Subcutaneous abdominal adipose tissue (tissue), 5 donors: ENCODE measurements around the gene ECM2.
A peak's percentile ranks its signal among the peaks of the same experiment; 100 is the strongest.

ENCODE experiments used
- H3K27ac ChIP-seq: one replicate; pipeline ENCODE4 v1.7.0; 2013; ENCODE audit warnings: low read depth, mild to moderate bottlenecking, inconsistent platforms, low read length, moderate library complexity
- H3K27me3 ChIP-seq, 5 donors: one replicate each; pipeline ENCODE4 v1.7.0; 2013; ENCODE audit warnings: low read length in 5 of 5, inconsistent platforms in 1 of 5; ENCODE audit not compliant: control insufficient read depth in 5 of 5, insufficient read depth in 4 of 5
- H3K36me3 ChIP-seq, 5 donors: one replicate each; pipeline ENCODE4 v1.7.0; 2013; ENCODE audit warnings: low read length in 5 of 5; ENCODE audit not compliant: control insufficient read depth in 5 of 5, insufficient read depth in 5 of 5
- H3K4me1 ChIP-seq, 5 donors: one replicate each; pipeline ENCODE4 v1.7.0; 2013; ENCODE audit warnings: low read length in 5 of 5, mild to moderate bottlenecking in 3 of 5, moderate library complexity in 1 of 5; ENCODE audit not compliant: control insufficient read depth in 5 of 5, insufficient read depth in 5 of 5
- H3K4me3 ChIP-seq, 5 donors: one replicate each; pipeline ENCODE4 v1.7.0; 2013; ENCODE audit warnings: low read length in 5 of 5, low read depth in 1 of 5
- H3K9ac ChIP-seq, 5 donors: one replicate each; pipeline ENCODE4 v1.7.0; 2013; ENCODE audit warnings: low read length in 5 of 5, mild to moderate bottlenecking in 4 of 5, moderate library complexity in 3 of 5
- H3K9me3 ChIP-seq, 5 donors: one replicate each; pipeline ENCODE4 v1.7.0; 2013; ENCODE audit warnings: low read length in 5 of 5; ENCODE audit not compliant: control insufficient read depth in 5 of 5
- donor health status: healthy.
- donor health status: healthy.
- donor health status: healthy.
- donor health status: healthy.
- donor health status: healthy.

The ECM2 gene

GRCh38 chr9:92516521-92516920 lies 19.3 kb downstream of the ECM2 start:
- peaks cover 14 to 63% (median 58%) of the 10 kb centered on the region in 5 donors for H3K36me3 ChIP-seq
- no peaks in the 10 kb centered on the region for H3K4me1 ChIP-seq
- no peak overlapping the region for H3K4me3 ChIP-seq
- H3K27me3 ChIP-seq = no peaks in the 10 kb centered on the region
- no peak overlapping the region for H3K9ac ChIP-seq
- H3K27ac ChIP-seq = no peak overlapping the region
- no peaks in the 10 kb centered on the region for H3K9me3 ChIP-seq

DNA sequence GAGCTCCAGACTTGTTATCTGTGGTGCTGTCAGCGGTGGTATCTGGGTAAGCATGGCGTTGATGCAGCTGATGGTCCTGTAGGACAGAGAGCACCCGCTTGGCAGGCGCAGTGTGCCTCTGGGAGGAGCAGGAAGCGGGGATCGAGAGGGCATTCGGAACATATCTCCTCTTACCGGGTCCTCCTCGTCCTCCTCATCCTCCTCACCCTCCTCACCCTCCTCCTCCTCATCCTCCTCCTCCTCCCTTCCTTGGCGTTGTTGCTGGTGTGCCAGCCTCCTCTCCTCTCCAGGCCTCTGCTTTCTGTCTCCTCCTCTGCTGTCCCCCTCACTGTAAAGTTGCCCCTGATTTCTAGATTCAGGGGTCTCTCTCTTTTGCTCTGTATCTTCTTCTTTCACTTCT lies 21.2 kb downstream of the ECM2 start:
- H3K9ac ChIP-seq = no peak overlapping the region
- H3K36me3 ChIP-seq = peaks cover 14 to 54% (median 52%) of the 10 kb centered on the region in 5 donors
- no peak overlapping the region for H3K27ac ChIP-seq
- no peaks in the 10 kb centered on the region for H3K9me3 ChIP-seq
- no peaks in the 10 kb centered on the region for H3K4me1 ChIP-seq
- H3K4me3 ChIP-seq = no peak overlapping the region
- no peaks in the 10 kb centered on the region for H3K27me3 ChIP-seq

DNA sequence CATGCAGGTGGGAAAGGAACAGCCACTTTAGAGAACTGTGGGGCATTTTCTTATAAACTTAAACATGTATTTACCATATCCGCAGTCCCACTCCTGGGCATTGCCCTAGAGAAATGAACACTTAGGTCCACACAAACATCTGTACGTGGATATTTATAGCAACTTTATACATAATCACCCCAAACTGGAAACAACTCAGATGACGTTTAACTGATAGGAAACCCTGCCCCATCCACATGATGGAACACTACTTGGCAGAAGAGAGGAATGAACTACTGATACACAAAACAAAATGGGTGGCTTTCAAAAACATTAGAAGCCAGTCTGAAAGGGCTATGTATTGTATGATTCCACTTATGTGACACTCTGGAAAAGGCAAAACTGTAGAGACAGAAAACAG lies 22.4 kb downstream of the ECM2 start:
- Histone ChIP-seq H3K9ac (no peak overlapping the region), H3K27me3 (no peaks in the 10 kb centered on the region), H3K4me3 (no peak overlapping the region), H3K9me3 (no peaks in the 10 kb centered on the region), H3K36me3 (peaks cover 14 to 54% (median 49%) of the 10 kb centered on the region in 5 donors), H3K4me1 (peaks cover 0 to 10% (median 6%) of the 10 kb centered on the region in 5 donors), H3K27ac (no peak overlapping the region)

DNA sequence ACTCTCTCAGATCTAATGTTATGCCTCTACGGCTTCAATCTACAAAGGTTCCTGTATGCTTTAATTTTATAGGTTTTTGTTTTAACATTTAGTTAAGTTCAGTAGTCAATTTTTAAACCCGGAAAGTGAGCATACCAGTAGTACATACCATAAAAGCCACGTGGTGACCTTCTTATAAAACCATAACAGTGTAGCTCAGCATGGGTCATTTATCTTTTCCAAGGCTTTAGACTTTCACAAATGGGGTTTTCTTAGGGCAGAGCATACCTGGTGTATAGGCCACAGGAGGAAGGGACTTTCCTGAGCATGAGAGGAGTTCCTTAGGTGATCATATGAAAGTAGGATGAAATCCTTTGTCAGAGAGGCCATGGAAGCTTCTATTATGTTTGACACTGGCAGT lies 23.2 kb downstream of the ECM2 start:
- Histone ChIP-seq H3K27ac (no peak overlapping the region), H3K4me1 (peaks cover 0 to 17% (median 14%) of the 10 kb centered on the region in 5 donors), H3K36me3 (peaks cover 11 to 47% (median 42%) of the 10 kb centered on the region in 5 donors), H3K9me3 (no peaks in the 10 kb centered on the region), H3K9ac (no peak overlapping the region), H3K27me3 (no peaks in the 10 kb centered on the region), H3K4me3 (no peak overlapping the region)

DNA sequence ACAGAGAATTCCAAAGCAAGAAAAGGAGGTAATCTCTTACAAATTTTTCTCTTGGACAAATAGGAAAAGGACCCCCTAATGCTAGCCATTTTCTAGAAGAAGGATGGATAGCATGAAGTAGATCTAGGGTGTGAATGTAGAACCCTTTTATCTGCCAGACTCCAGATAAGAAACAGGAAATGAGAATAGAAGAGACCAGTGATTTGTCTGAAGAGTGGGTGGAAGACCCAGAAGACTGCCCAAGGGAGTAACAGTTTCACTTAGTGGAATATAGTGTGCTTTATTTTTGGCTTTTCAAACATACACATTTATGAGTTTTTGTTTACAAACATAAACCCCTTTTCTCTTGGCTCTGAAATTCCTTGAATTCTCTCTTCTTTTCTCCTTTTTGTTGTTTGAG lies 25.0 kb downstream of the ECM2 start:
- H3K27ac ChIP-seq = peak overlapping the region; percentile 12
- H3K4me3 ChIP-seq = no peak overlapping the region

DNA sequence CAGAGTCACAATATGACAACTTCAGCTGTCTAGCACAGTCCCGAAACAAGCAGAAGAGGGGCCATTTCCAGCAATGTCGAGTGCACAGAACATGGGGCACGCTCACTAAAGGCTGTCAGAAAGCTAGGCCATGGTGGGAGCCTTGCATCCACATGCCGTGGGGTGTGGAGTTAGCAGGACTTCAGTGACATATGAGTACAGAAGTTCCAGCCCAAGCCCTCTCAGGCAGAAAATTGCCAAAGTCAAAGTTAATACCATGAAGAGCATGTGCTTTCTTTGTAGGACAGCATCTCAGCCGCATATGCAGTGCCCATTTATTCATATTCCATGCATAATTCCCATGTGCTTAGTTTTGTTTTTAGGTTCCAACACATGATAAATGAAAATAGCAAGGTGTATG lies 26.7 kb downstream of the ECM2 start:
- no peak overlapping the region for H3K9ac ChIP-seq
- peak overlapping the region; percentile 95 for H3K27ac ChIP-seq

More for the DNA sequence above, 25.0 kb downstream of the ECM2 start:
- H3K4me1 ChIP-seq = peaks cover 7 to 32% (median 31%) of the 10 kb centered on the region in 5 donors
- no peaks in the 10 kb centered on the region for H3K27me3 ChIP-seq
- no peaks in the 10 kb centered on the region for H3K9me3 ChIP-seq
- H3K9ac ChIP-seq = no peak overlapping the region
- peaks cover 3 to 36% (median 30%) of the 10 kb centered on the region in 5 donors for H3K36me3 ChIP-seq

DNA sequence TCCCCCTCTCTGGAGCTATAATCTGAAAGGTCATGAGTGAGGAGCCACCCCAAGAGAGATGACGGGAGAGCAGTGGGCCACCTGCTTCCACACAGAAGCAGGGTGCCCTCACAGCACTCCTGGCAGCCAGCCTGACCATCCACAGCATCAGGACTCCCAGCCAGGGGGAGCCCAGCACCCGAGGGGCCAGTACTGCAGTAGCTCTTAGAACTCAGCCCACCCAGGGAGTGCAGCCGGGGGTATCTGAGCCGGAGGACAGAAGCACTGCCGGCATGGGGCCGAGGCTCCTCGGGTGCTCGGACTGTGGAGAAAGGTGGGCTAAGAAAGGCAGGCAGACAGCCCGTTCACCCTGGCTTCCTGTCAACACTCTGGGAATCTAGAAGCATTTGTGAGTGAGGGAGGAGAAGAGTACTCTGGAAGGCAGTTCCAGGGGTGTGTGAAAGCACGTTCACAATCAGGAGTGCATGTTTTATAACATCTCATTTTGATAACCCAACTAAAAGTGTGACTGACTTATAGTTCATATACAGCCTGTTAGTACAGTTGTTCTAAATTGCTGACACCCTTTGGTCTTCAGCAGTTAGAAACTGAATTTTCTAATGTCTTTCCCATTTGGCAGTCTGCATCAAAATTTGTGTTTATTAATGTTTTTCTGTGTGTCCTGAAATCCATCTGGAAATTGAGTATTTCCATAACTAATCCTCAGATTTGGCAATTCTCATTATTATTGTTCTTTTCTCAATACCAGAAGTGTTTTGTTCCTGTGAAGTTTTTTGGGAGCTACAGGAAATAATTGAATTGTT lies 27.6 kb downstream of the ECM2 start:
- Histone ChIP-seq H3K4me1 (peaks cover 10 to 58% (median 51%) of the 10 kb centered on the region in 5 donors), H3K9me3 (no peaks in the 10 kb centered on the region), H3K27ac (peak overlapping the region; percentile 95), H3K27me3 (no peaks in the 10 kb centered on the region), H3K4me3 (peak overlapping the region in 1 of 5 donors; percentile 19), H3K36me3 (peaks cover 0 to 19% (median 13%) of the 10 kb centered on the region in 5 donors), H3K9ac (peak overlapping the region in 3 of 5 donors; percentile 6 to 38 (median 21))

More for the DNA sequence above, 26.7 kb downstream of the ECM2 start:
- Histone ChIP-seq H3K27me3 (no peaks in the 10 kb centered on the region), H3K4me3 (no peak overlapping the region), H3K9me3 (no peaks in the 10 kb centered on the region), H3K36me3 (peaks cover 0 to 24% (median 17%) of the 10 kb centered on the region in 5 donors), H3K4me1 (peaks cover 10 to 49% (median 43%) of the 10 kb centered on the region in 5 donors)

GRCh38 chr9:92507496-92507895 lies 28.3 kb downstream of the ECM2 start:
- Histone ChIP-seq H3K4me1 (peaks cover 10 to 64% (median 53%) of the 10 kb centered on the region in 5 donors), H3K9me3 (no peaks in the 10 kb centered on the region), H3K9ac (peak overlapping the region in 1 of 5 donors; percentile 17), H3K27ac (peak overlapping the region; percentile 95), H3K27me3 (no peaks in the 10 kb centered on the region), H3K36me3 (peaks cover 0 to 12% (median 7%) of the 10 kb centered on the region in 5 donors), H3K4me3 (peak overlapping the region in 1 of 5 donors; percentile 10)

GRCh38 chr9:92507005-92507404 lies 28.8 kb downstream of the ECM2 start:
- Histone ChIP-seq H3K9ac (peak overlapping the region in 2 of 5 donors; percentile 7 to 27), H3K27me3 (no peaks in the 10 kb centered on the region), H3K9me3 (no peaks in the 10 kb centered on the region), H3K36me3 (peaks cover 0 to 8% (median 6%) of the 10 kb centered on the region in 5 donors), H3K4me3 (peak overlapping the region in 1 of 5 donors; percentile 22), H3K27ac (peak overlapping the region; percentile 95), H3K4me1 (peaks cover 12 to 69% (median 58%) of the 10 kb centered on the region in 5 donors)

- Histone ChIP-seq H3K27me3 (no peaks in the 10 kb centered on the region), H3K9ac (peak overlapping the region in 2 of 5 donors; percentile 27 to 71), H3K9me3 (no peaks in the 10 kb centered on the region), H3K27ac (peak overlapping the region; percentile 95), H3K4me3 (no peak overlapping the region), H3K36me3 (peaks cover 0 to 6% (median 5%) of the 10 kb centered on the region in 5 donors), H3K4me1 (peaks cover 16 to 75% (median 64%) of the 10 kb centered on the region in 5 donors)
These were observed 29.5 kb downstream of the ECM2 start for GRCh38 chr9:92506184-92506857.
